K562 (cell line): ENCODE results near the gene TTC39C. TPM values are rescaled to one million over a fixed set of nuclear protein-coding genes. Genes with fewer than 3 reads are reported as not detected.

Source experiments
- BCOR ChIP-seq: fragments of 450-650 bp; IDR thresholded peaks from 2 replicates; pipeline ENCODE4 v1.6.1; 2016
- CBFB ChIP-seq: sonication (generic); formaldehyde crosslinking; IDR thresholded peaks from 2 replicates; pipeline ENCODE4 v1.4.0; 2020; ENCODE audit warnings: mild to moderate bottlenecking, missing genetic modification reagents
- CREM ChIP-seq: IDR thresholded peaks from 2 replicates; pipeline ENCODE4 v1.6.1; 2014; ENCODE audit warnings: antibody characterized with exemption, low read depth
- ETS2 ChIP-seq: IDR thresholded peaks from 2 replicates; pipeline ENCODE4 v1.6.1; 2016; ENCODE audit warnings: borderline replicate concordance, missing genetic modification characterization, mild to moderate bottlenecking, moderate library complexity, missing compliant biosample characterization; ENCODE audit not compliant: poor library complexity, severe bottlenecking
- GATA2 ChIP-seq: sonication (generic); formaldehyde crosslinking; IDR thresholded peaks from 2 replicates; pipeline ENCODE4 v1.4.0; 2020; ENCODE audit warnings: mild to moderate bottlenecking, missing genetic modification reagents
- HNRNPK ChIP-seq: fragments of 200-400 bp; formaldehyde crosslinking; IDR thresholded peaks from one replicate; pipeline ENCODE4 v1.6.1; 2018; ENCODE audit warnings: mild to moderate bottlenecking, low read depth, low read length; ENCODE audit not compliant: poor library complexity, severe bottlenecking
- LEF1 ChIP-seq: fragments of 450-650 bp; IDR thresholded peaks from 2 replicates; pipeline ENCODE4 v1.6.1; 2016; ENCODE audit warnings: mild to moderate bottlenecking
- MAFK ChIP-seq: IDR thresholded peaks from 2 replicates; pipeline ENCODE4 v1.6.1; 2011; ENCODE audit warnings: low read length, improper control_type of control experiment
- MXI1 ChIP-seq: IDR thresholded peaks from 2 replicates; pipeline ENCODE4 v1.6.1; 2011; ENCODE audit warnings: low read depth, mild to moderate bottlenecking, improper control_type of control experiment, low read length
- TAF1 ChIP-seq: IDR thresholded peaks from 2 replicates; pipeline ENCODE4 v1.6.1; 2011; ENCODE audit warnings: mild to moderate bottlenecking, low read length, moderate library complexity; ENCODE audit not compliant: insufficient read depth, control insufficient read depth, severe bottlenecking; ENCODE audit errors: extremely low read depth
- ZBTB11 ChIP-seq, 3 experiments: fragments of 200-800 bp in 1 of 3; fragments of 250-450 bp in 1 of 3; fragments of 450-650 bp in 1 of 3; sonication (Bioruptor Pico) in 1 of 3; sonication (Bioruptor generic) in 1 of 3; formaldehyde crosslinking in 1 of 3; IDR thresholded peaks; 2 replicates each; pipeline versions ENCODE4 v1.6.1 to v1.8.0; 2016 to 2022; ENCODE audit warnings: mild to moderate bottlenecking in 2 of 3, missing genetic modification characterization in 2 of 3, missing compliant biosample characterization in 1 of 3, moderate library complexity in 1 of 3
- ZBTB8A ChIP-seq: fragments of 450-650 bp; IDR thresholded peaks from 2 replicates; pipeline ENCODE4 v1.6.1; 2018; ENCODE audit warnings: mild to moderate bottlenecking, moderate library complexity; ENCODE audit not compliant: partially characterized antibody
- ZNF644 ChIP-seq: fragments of 200-800 bp; sonication (Bioruptor generic); IDR thresholded peaks from 2 replicates; pipeline ENCODE4 v1.6.1; 2016; ENCODE audit warnings: low read depth, missing genetic modification characterization, missing compliant biosample characterization
- ZNF695 ChIP-seq: fragments of 450-650 bp; formaldehyde crosslinking; IDR thresholded peaks from 2 replicates; pipeline ENCODE4 v1.4.0; 2020; ENCODE audit warnings: mild to moderate bottlenecking, moderate library complexity
- polyA plus RNA-seq, 8 experiments: library from polyadenylated mRNA; depleted of rRNA in 4 of 8; stranded (reverse) in 5 of 8; unstranded in 3 of 8; fragments of >200 nt; fragmentation: Nextera tagmentation in 2 of 8; fragmentation: Illumina TruSeq in 1 of 8; extraction: Ambion mirVana in 2 of 8; extraction: Trizol in 1 of 8; gene quantifications; 2 replicates each; pipeline versions ENCODE4 v1.2.1 to v1.2.3, GENCODE V29; 2011 to 2014; ENCODE audit warnings: inconsistent platforms in 1 of 8, missing spikeins in 1 of 8
- total RNA-seq, 7 experiments: library from RNA; depleted of rRNA in 6 of 7; stranded (reverse); fragments of >200 nt in 6 of 7; fragmentation: Illumina TruSeq in 2 of 7; extraction: Trizol in 2 of 7; gene quantifications; 2 replicates each; pipeline versions ENCODE4 v1.2.1 to v1.2.3, GENCODE V29; 2011 to 2021; ENCODE audit warnings: low replicate concordance in 1 of 7
- TF ChIP-seq, protein P1 (sequence below), 2 experiments: fragments of 450-650 bp in 1 of 2; sonication (generic) in 1 of 2; formaldehyde crosslinking in 1 of 2; IDR thresholded peaks in 1 of 2; conservative IDR thresholded peaks in 1 of 2; 2 replicates each; pipeline versions ENCODE4 v1.6.1 to v1.8.1; 2016 to 2023; ENCODE audit warnings: mild to moderate bottlenecking in 2 of 2, moderate library complexity in 2 of 2, inconsistent platforms in 1 of 2, missing genetic modification reagents in 1 of 2

TTC39C gene
- total and polyA plus RNA-seq, 9 of the 15 experiments (the other 6 are each of a cell fraction or from before 2014, with no cell fraction given), result 0.01 to 0.58 (median 0.18) TPM; not detected in 5

DNA sequence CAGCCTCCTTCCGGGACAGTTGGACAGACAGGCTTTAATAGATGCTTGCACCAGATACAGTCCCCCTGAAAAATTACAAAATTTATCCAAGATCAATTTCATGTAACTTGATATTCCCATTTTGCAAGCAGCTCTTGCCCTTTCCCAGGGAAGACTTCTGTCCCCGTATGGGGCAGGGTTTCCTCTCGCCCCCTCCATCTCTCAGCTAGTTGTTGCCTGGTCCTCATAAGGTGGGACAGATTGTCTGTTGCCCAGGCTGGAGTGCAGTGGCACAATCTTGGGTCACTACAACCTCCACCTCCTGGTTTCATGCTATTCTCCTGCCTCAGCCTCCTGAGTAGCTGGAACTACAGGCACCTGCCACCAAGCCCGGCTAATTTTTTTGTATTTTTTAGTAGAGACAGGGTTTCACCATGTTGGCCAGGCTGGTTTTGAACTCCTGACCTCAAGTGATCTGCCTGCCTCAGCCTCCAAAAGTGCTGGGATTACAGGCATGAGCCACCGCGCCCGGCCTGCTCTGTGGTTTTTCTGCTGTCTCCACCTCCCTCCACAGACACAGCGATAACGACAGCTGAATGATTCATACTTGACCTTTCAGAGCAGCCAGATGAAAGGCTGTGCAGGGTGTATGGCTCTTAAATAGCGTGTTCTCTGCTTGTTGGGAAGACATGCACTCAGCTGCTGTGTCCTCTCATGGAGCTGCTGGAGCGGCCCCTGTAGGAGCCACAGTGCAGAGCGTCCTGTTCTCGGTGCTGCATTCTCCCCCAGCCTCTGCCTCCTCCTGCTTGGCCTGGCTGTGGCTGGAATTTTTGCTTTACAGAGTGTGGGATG lies 61.4 kb downstream of the TTC39C start (continued):
- TF ChIP-seq ZBTB11 (CRISPR knock-in tag; IDR thresholded peaks at IDR 0.05) (no peak), HNRNPK (no peak), BCOR (peak; percentile 62; the same call in 1 of the 2 replicates), ETS2 (no peak), TAF1 (no peak), MXI1 (no peak), ZNF695 (CRISPR knock-in tag) (no peak), CBFB (0 out of 2 replicates have a peak, but pooled peaks have one; percentile 32), LEF1 (peak; percentile 83), GATA2 (CRISPR knock-in tag) (0 out of 2 replicates have a peak, but pooled peaks have one; percentile 17), MAFK (no peak), ZNF644 (no peak), ZBTB8A (no peak), CREM (peak; percentile 44; the same call in 1 of the 2 replicates)
- TF ChIP-seq, protein P1, sequence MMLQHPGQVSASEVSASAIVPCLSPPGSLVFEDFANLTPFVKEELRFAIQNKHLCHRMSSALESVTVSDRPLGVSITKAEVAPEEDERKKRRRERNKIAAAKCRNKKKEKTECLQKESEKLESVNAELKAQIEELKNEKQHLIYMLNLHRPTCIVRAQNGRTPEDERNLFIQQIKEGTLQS (IDR thresholded peaks at IDR 0.05), result peak; percentile 70
- TF ChIP-seq, protein P1 (CRISPR knock-in tag; conservative IDR thresholded peaks at IDR 0.05), result no peak
